CD4-positive, alpha-beta memory T cell (primary cell): ENCODE measurements around the gene ERGIC2. TPM values are rescaled to one million over a fixed set of nuclear protein-coding genes. Genes with fewer than 3 reads are reported as not detected.

Experiments
- CTCF ChIA-PET: fragments of 350-600 bp; sonication (Branson Sonifier 250); formaldehyde crosslinking; loops from one replicate; lab custom pipeline; 2021; ENCODE audit warnings: inconsistent platforms; ENCODE audit not compliant: partially characterized antibody; lab: Charles Lee
- POLR2A ChIA-PET: fragments of 350-600 bp; sonication (Branson Sonifier 250); formaldehyde crosslinking; loops from one replicate; lab custom pipeline; 2021; ENCODE audit not compliant: partially characterized antibody; lab: Charles Lee
- DNase-seq, 5 donors: peaks; one replicate each; pipeline versions ENCODE4 v3.0.0 to v3.0.0-alpha.2; 2020 to 2022; ENCODE audit warnings: mixed read lengths in 1 of 5
- H3K27ac ChIP-seq: one replicate; pipeline ENCODE4 v1.7.0; 2013; ENCODE audit warnings: low read depth, low read length
- H3K27me3 ChIP-seq: 2 replicates; pipeline ENCODE4 v1.7.0; 2013; ENCODE audit warnings: mild to moderate bottlenecking, low read length, moderate library complexity; ENCODE audit not compliant: insufficient read depth
- H3K36me3 ChIP-seq: 2 replicates; pipeline ENCODE4 v1.7.0; 2013; ENCODE audit warnings: mild to moderate bottlenecking, low read length, moderate library complexity; ENCODE audit not compliant: insufficient read depth
- H3K4me1 ChIP-seq: 2 replicates; pipeline ENCODE4 v1.7.0; 2013; ENCODE audit warnings: mild to moderate bottlenecking, low read length, moderate library complexity; ENCODE audit not compliant: insufficient read depth
- H3K4me3 ChIP-seq, 2 donors: one replicate each; pipeline ENCODE4 v1.7.0; 2013; ENCODE audit warnings: low read length in 2 of 2, mild to moderate bottlenecking in 1 of 2
- H3K9me3 ChIP-seq, 2 donors: one replicate each; pipeline ENCODE4 v1.7.0; 2013; ENCODE audit warnings: low read length in 2 of 2, control low read depth in 1 of 2; ENCODE audit not compliant: control insufficient read depth in 1 of 2
- H3K27ac Mint-ChIP-seq, 7 donors: one replicate each; pipeline ENCODE4 v1.8.0; 2020 to 2021; ENCODE audit warnings: mixed read lengths in 7 of 7, mild to moderate bottlenecking in 6 of 7, inconsistent platforms in 3 of 7, moderate library complexity in 3 of 7
- H3K27me3 Mint-ChIP-seq, 2 donors: one replicate each; pipeline ENCODE4 v1.8.0; 2020 to 2021; ENCODE audit warnings: mixed read lengths in 2 of 2
- H3K36me3 Mint-ChIP-seq, 2 donors: one replicate each; pipeline ENCODE4 v1.8.0; 2020 to 2021; ENCODE audit warnings: mixed read lengths in 2 of 2, inconsistent platforms in 1 of 2, mild to moderate bottlenecking in 1 of 2
- H3K4me1 Mint-ChIP-seq, 4 donors: one replicate each; pipeline ENCODE4 v1.8.0; 2020 to 2021; ENCODE audit warnings: mixed read lengths in 4 of 4, mild to moderate bottlenecking in 1 of 4
- H3K4me3 Mint-ChIP-seq, 8 donors: one replicate each; pipeline ENCODE4 v1.8.0; 2020 to 2021; ENCODE audit warnings: mixed read lengths in 8 of 8, mild to moderate bottlenecking in 7 of 8, moderate library complexity in 6 of 8, inconsistent platforms in 3 of 8
- H3K9me3 Mint-ChIP-seq, 8 donors: one replicate each; pipeline ENCODE4 v1.8.0; 2020 to 2021; ENCODE audit warnings: mixed read lengths in 8 of 8, mild to moderate bottlenecking in 5 of 8, inconsistent platforms in 3 of 8, moderate library complexity in 1 of 8
- intact Hi-C: fragments of 100-400 bp; cut with micrococcal nuclease; formaldehyde crosslinking; loops from one replicate; pipeline ENCODE4 v1.15.1; 2023
- polyA plus RNA-seq, 2 donors: library from polyadenylated mRNA; unstranded; fragments of 300-500 nt; fragmentation: Illumina TruSeq; gene quantifications; one replicate each; pipeline ENCODE4 v1.2.3, GENCODE V29; 2021
- total RNA-seq, 2 experiments: library from RNA; stranded (reverse); gene quantifications; one replicate each; pipeline ENCODE4 v1.2.3, GENCODE V29; 2021

Gene ERGIC2
- total and polyA plus RNA-seq, 4 experiments from 2014 or later = 74.9 to 104 (median 88.9) TPM

GRCh38 chr12:29320295-29321085 lies 60.5 kb downstream of the ERGIC2 start:
- Mint-ChIP-seq H3K36me3 (peaks cover 16 to 27% of the 10 kb centered on the region in 2 donors), H3K27ac (peak overlapping the region in 1 of 7 donors; percentile 52), H3K4me3 (no peak overlapping the region), H3K9me3 (peaks cover 0 to 2% (median 0%) of the 10 kb centered on the region in 8 donors), H3K4me1 (peaks cover 8 to 12% (median 10%) of the 10 kb centered on the region in 4 donors), H3K27me3 (no peaks in the 10 kb centered on the region)
- H3K27me3 ChIP-seq = no peaks in the 10 kb centered on the region
- intact Hi-C loops = no loop called here
- CTCF ChIA-PET = interaction anchor here (1.0 to 2.0 kb wide), 5 partner anchors 9 to 249 kb away, joined by 3 to 16 read pairs (median 4); no protein-coding TSS in a partner anchor
- no peak for DNase-seq
- peaks cover 4% of the 10 kb centered on the region for H3K4me1 ChIP-seq
- POLR2A ChIA-PET = no interaction called here
- H3K4me3 ChIP-seq = no peak overlapping the region
- no peak overlapping the region for H3K27ac ChIP-seq
- H3K9me3 ChIP-seq = no peaks in the 10 kb centered on the region
- no peaks in the 10 kb centered on the region for H3K36me3 ChIP-seq

- no peak overlapping the region for H3K4me3 ChIP-seq
- ChIA-PET CTCF (interaction anchor here (0.6 to 5.4 kb wide), 34 partner anchors 8 to 1378 kb away, joined by 3 to 137 read pairs (median 5); partner anchors contain the start of gene IPO8), POLR2A (interaction anchor here (0.7 to 1.5 kb wide), 4 partner anchors 63 to 245 kb away, joined by 3 to 4 read pairs (median 4); partner anchors contain the start of gene ERGIC2)
- H3K9me3 ChIP-seq = no peaks in the 10 kb centered on the region
- H3K27ac ChIP-seq = no peak overlapping the region
- DNase-seq = peak; percentile 55 to 68 (median 63)
- no peaks in the 10 kb centered on the region for H3K36me3 ChIP-seq
- Mint-ChIP-seq H3K4me3 (peak overlapping the region in 1 of 8 donors; percentile 35), H3K9me3 (no peaks in the 10 kb centered on the region), H3K4me1 (peaks cover 8 to 12% (median 10%) of the 10 kb centered on the region in 4 donors), H3K27me3 (no peaks in the 10 kb centered on the region), H3K27ac (peak overlapping the region in 5 of 7 donors; percentile 0 to 72 (median 48)), H3K36me3 (peaks cover 6 to 9% of the 10 kb centered on the region in 2 donors)
- intact Hi-C loops = loop anchor here (1.0 to 10.0 kb wide), 4 partner anchors 170 to 1527 kb away; partner anchors contain the start of gene FAR2
- peaks cover 4% of the 10 kb centered on the region for H3K4me1 ChIP-seq
- no peaks in the 10 kb centered on the region for H3K27me3 ChIP-seq
Observed at GRCh38 chr12:29317556-29318363, 63.2 kb downstream of the ERGIC2 start.

DNA sequence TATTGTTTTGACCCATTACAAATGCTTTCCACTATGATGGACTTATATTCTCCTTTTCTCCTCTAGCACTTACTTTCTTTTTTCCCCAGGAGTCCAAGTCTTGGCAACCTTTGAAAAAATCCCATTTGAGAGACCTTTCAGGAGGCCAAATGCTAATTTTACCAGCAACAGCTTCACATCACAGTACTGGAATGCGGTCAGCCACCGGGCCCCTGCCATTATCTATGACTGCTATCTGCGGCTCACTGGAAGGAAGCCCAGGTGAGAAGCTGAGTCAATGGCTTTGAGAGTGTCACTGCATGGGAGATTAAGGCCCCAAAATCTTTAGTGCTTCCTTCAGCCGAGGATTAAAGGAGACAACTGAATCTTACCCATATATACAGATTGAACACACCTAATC lies 64.2 kb downstream of the ERGIC2 start:
- DNase-seq = no peak
- Mint-ChIP-seq H3K27me3 (no peaks in the 10 kb centered on the region), H3K4me3 (no peak overlapping the region), H3K4me1 (peaks cover 8 to 11% (median 9%) of the 10 kb centered on the region in 4 donors), H3K9me3 (no peaks in the 10 kb centered on the region), H3K27ac (no peak overlapping the region), H3K36me3 (peaks cover 8 to 9% of the 10 kb centered on the region in 2 donors)
- Histone ChIP-seq H3K4me1 (peaks cover 4% of the 10 kb centered on the region), H3K9me3 (no peaks in the 10 kb centered on the region), H3K36me3 (no peaks in the 10 kb centered on the region), H3K27ac (no peak overlapping the region), H3K27me3 (no peaks in the 10 kb centered on the region), H3K4me3 (no peak overlapping the region)
- intact Hi-C loops = loop anchor here (1.0 to 10.0 kb wide), 4 partner anchors 169 to 1528 kb away; partner anchors contain the start of gene FAR2
- CTCF ChIA-PET = interaction anchor here (1.0 to 5.4 kb wide), 19 partner anchors 10 to 1379 kb away, joined by 3 to 137 read pairs (median 5); partner anchors contain the start of gene IPO8
- POLR2A ChIA-PET = no interaction called here

DNA sequence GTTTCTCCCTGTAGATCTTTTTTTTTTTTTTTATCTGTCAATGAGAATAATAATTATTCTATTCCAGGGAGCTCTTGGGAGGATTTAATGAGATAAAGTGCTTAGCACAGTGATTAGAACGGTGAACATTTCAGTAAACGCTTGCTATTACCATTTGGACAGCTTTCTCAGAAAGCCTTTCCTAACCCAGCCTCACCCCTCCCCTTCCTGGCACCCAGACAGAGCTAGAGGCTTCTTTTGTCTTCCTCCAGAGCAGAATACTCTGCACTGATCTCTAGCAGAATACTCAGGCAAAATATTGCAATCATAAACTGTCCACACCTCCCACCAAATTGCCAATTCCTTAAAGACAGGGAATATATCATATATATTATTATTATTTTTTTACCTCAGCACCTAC lies 66.6 kb downstream of the ERGIC2 start:
- Histone ChIP-seq H3K9me3 (no peaks in the 10 kb centered on the region), H3K4me3 (no peak overlapping the region), H3K36me3 (no peaks in the 10 kb centered on the region), H3K4me1 (peaks cover 4% of the 10 kb centered on the region), H3K27me3 (no peaks in the 10 kb centered on the region), H3K27ac (no peak overlapping the region)
- no peak for DNase-seq
- Mint-ChIP-seq H3K27me3 (no peaks in the 10 kb centered on the region), H3K27ac (no peak overlapping the region), H3K4me3 (no peak overlapping the region), H3K9me3 (no peaks in the 10 kb centered on the region), H3K36me3 (peaks cover 8 to 11% of the 10 kb centered on the region in 2 donors), H3K4me1 (peaks cover 8 to 11% (median 9%) of the 10 kb centered on the region in 4 donors)
- ChIA-PET POLR2A (no interaction called here), CTCF (interaction anchor here (0.7 to 5.4 kb wide), 4 partner anchors 29 to 239 kb away, joined by 3 to 137 read pairs (median 62); no protein-coding TSS in a partner anchor)
- intact Hi-C loops = loop anchor here (10.0 kb wide), 1 partner anchor 1530 kb away; no protein-coding TSS in a partner anchor

DNA sequence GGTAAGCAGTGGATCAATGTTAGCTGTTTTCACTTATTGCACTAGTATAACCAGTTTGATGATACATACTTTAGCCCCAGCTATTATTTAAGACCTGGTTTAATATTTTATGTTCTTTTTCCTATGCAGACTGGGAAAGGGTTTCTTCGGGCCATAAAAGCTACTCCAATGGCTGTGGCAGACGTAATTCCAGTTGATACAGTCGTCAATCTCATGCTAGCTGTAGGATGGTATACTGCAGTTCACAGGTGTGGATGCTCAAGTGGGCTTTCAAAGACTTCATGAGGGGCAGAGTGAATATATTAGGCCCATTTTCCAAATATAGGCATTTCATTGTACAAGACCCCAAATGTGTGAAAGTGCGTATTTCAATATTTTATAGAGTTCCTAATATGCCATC lies 70.1 kb downstream of the ERGIC2 start:
- CTCF ChIA-PET = interaction anchor here (1.3 to 1.6 kb wide), 6 partner anchors 11 to 238 kb away, joined by 3 to 7 read pairs (median 4); no protein-coding TSS in a partner anchor
- Histone ChIP-seq H3K36me3 (no peaks in the 10 kb centered on the region), H3K27me3 (no peaks in the 10 kb centered on the region), H3K4me3 (no peak overlapping the region), H3K9me3 (no peaks in the 10 kb centered on the region), H3K4me1 (no peaks in the 10 kb centered on the region), H3K27ac (no peak overlapping the region)
- H3K27ac Mint-ChIP-seq = no peak overlapping the region
- H3K36me3 Mint-ChIP-seq = peaks cover 9 to 11% of the 10 kb centered on the region in 2 donors
- POLR2A ChIA-PET = no interaction called here
- no peak for DNase-seq
- no peak overlapping the region for H3K4me3 Mint-ChIP-seq
- no peaks in the 10 kb centered on the region for H3K27me3 Mint-ChIP-seq
- H3K4me1 Mint-ChIP-seq = no peaks in the 10 kb centered on the region
- intact Hi-C loops = loop anchor here (10.0 kb wide), 1 partner anchor 1534 kb away; no protein-coding TSS in a partner anchor
- H3K9me3 Mint-ChIP-seq = no peaks in the 10 kb centered on the region

- H3K4me3 Mint-ChIP-seq = no peak overlapping the region
Observed at GRCh38 chr12:29309320-29309902, 71.6 kb downstream of the ERGIC2 start.

More at GRCh38 chr12:29309320-29309902, 71.6 kb downstream of the ERGIC2 start:
- Histone ChIP-seq H3K4me3 (no peak overlapping the region), H3K36me3 (no peaks in the 10 kb centered on the region), H3K9me3 (no peaks in the 10 kb centered on the region), H3K4me1 (no peaks in the 10 kb centered on the region), H3K27me3 (no peaks in the 10 kb centered on the region), H3K27ac (no peak overlapping the region)
- CTCF ChIA-PET = interaction anchor here (0.7 to 1.8 kb wide), 5 partner anchors 8 to 1539 kb away, joined by 3 to 5 read pairs (median 4); no protein-coding TSS in a partner anchor
- POLR2A ChIA-PET = no interaction called here
- intact Hi-C loops = loop anchor here (1.0 to 2.0 kb wide), 2 partner anchors 119 to 207 kb away; no protein-coding TSS in a partner anchor
- H3K27ac Mint-ChIP-seq = no peak overlapping the region
- H3K4me1 Mint-ChIP-seq = no peaks in the 10 kb centered on the region
- DNase-seq = no peak
- peaks cover 9 to 11% of the 10 kb centered on the region in 2 donors for H3K36me3 Mint-ChIP-seq
- no peaks in the 10 kb centered on the region for H3K9me3 Mint-ChIP-seq
- no peaks in the 10 kb centered on the region for H3K27me3 Mint-ChIP-seq
